GM23338 (cell line): ENCODE measurements around the gene DENND5A. TPM values are rescaled to one million over a fixed set of nuclear protein-coding genes. Genes with fewer than 3 reads are reported as not detected.
"Not testable (repeated sequence)": the region's sequence is repeated elsewhere in the genome, so short reads cannot be mapped to it uniquely, and the experiment has no call there.

Experiments used
- ATAC-seq: fragments of 200-7000 bp; cut with Tn5 transposase; 3 replicates; pipeline ENCODE4 v1.9.1; 2020
- DNase-seq: peaks from one replicate; pipeline ENCODE4 v3.0.0-alpha.2; 2015; ENCODE audit warnings: low spot score
- H2AFZ ChIP-seq: fragments of 200-600 bp; sonication (generic); 2 replicates; pipeline ENCODE4 v1.8.0; 2016; ENCODE audit warnings: antibody characterized with exemption, mild to moderate bottlenecking, moderate library complexity
- H3F3A ChIP-seq: fragments of 200-600 bp; sonication (generic); replicated peaks from 2 replicates; pipeline ENCODE4 v1.8.0; 2017; ENCODE audit warnings: antibody characterized with exemption, mixed run types, low read depth
- H3K27ac ChIP-seq: fragments of 200-600 bp; sonication (generic); 2 replicates; pipeline ENCODE4 v1.6.1; 2016; ENCODE audit warnings: low read depth
- H3K27me3 ChIP-seq: fragments of 200-600 bp; sonication (generic); 2 replicates; pipeline ENCODE4 v1.8.0; 2016; ENCODE audit warnings: mild to moderate bottlenecking, mixed run types, moderate library complexity; ENCODE audit not compliant: insufficient read depth
- H3K36me3 ChIP-seq: fragments of 200-600 bp; sonication (generic); 2 replicates; pipeline ENCODE4 v1.8.0; 2016; ENCODE audit warnings: mild to moderate bottlenecking; ENCODE audit not compliant: insufficient read depth
- H3K4me1 ChIP-seq: fragments of 200-600 bp; sonication (generic); 2 replicates; pipeline ENCODE4 v1.8.0; 2016; ENCODE audit warnings: mild to moderate bottlenecking, moderate library complexity; ENCODE audit not compliant: insufficient read depth
- H3K4me2 ChIP-seq: fragments of 200-600 bp; sonication (generic); 2 replicates; pipeline ENCODE4 v1.7.1; 2017; ENCODE audit warnings: mixed run types
- H3K4me3 ChIP-seq: fragments of 200-600 bp; sonication (generic); 2 replicates; pipeline ENCODE4 v1.6.1; 2016; ENCODE audit warnings: mixed run types
- H3K79me2 ChIP-seq: fragments of 200-600 bp; sonication (generic); replicated peaks from 2 replicates; pipeline ENCODE4 v1.8.0; 2017; ENCODE audit warnings: mild to moderate bottlenecking; ENCODE audit not compliant: insufficient read depth
- H3K9me2 ChIP-seq: fragments of 200-600 bp; sonication (generic); 2 replicates; pipeline ENCODE4 v1.8.0; 2017; ENCODE audit not compliant: insufficient read depth
- H4K20me1 ChIP-seq: fragments of 200-600 bp; sonication (generic); replicated peaks from 2 replicates; pipeline ENCODE4 v1.8.0; 2017; ENCODE audit warnings: mild to moderate bottlenecking; ENCODE audit not compliant: insufficient read depth
- H3K27ac Mint-ChIP-seq: 2 replicates; pipeline ENCODE4 v1.8.0; 2020; ENCODE audit warnings: inconsistent platforms, mild to moderate bottlenecking, moderate library complexity, mixed read lengths
- H3K27me3 Mint-ChIP-seq: 3 replicates; pipeline ENCODE4 v1.8.0; 2022; ENCODE audit warnings: low read depth, mild to moderate bottlenecking, moderate library complexity, mixed read lengths, inconsistent platforms; ENCODE audit not compliant: insufficient read depth, poor library complexity
- H3K36me3 Mint-ChIP-seq: 3 replicates; pipeline ENCODE4 v1.8.0; 2021; ENCODE audit warnings: low read depth, mild to moderate bottlenecking, inconsistent platforms, moderate library complexity, mixed read lengths
- H3K4me1 Mint-ChIP-seq: 3 replicates; pipeline ENCODE4 v1.8.0; 2020; ENCODE audit warnings: mild to moderate bottlenecking, inconsistent platforms, mixed read lengths
- H3K4me3 Mint-ChIP-seq: 3 replicates; pipeline ENCODE4 v1.8.0; 2021; ENCODE audit warnings: moderate library complexity, mild to moderate bottlenecking, inconsistent platforms, mixed read lengths
- H3K9me3 Mint-ChIP-seq: 3 replicates; pipeline ENCODE4 v1.8.0; 2020; ENCODE audit warnings: moderate library complexity, mild to moderate bottlenecking, inconsistent platforms, mixed read lengths
- EZH2 ChIP-seq: fragments of 200-600 bp; sonication (generic); IDR thresholded peaks from one replicate; pipeline ENCODE4 v1.8.0; 2017; ENCODE audit warnings: antibody characterized with exemption, mild to moderate bottlenecking, low read depth; ENCODE audit not compliant: unreplicated experiment
- JUNB ChIP-seq: IDR thresholded peaks from one replicate; pipeline ENCODE4 v1.6.1; 2016; ENCODE audit warnings: antibody characterized with exemption; ENCODE audit not compliant: unreplicated experiment
- STAT1 ChIP-seq: IDR thresholded peaks from one replicate; pipeline ENCODE4 v1.6.1; 2016; ENCODE audit warnings: antibody characterized with exemption; ENCODE audit not compliant: unreplicated experiment
- ZNF114 ChIP-seq: fragments of 250-450 bp; sonication (Bioruptor Pico); IDR thresholded peaks from 2 replicates; pipeline ENCODE4 v1.5.0; 2020; ENCODE audit warnings: mild to moderate bottlenecking, moderate library complexity
- ZNF331 ChIP-seq: fragments of 250-450 bp; sonication (Bioruptor Pico); IDR thresholded peaks from 2 replicates; pipeline ENCODE4 v1.5.0; 2020; ENCODE audit warnings: low read depth, mild to moderate bottlenecking, moderate library complexity
- polyA plus RNA-seq: library from polyadenylated mRNA; unstranded; fragments of >200 nt; fragmentation: Nextera tagmentation; extraction: Ambion mirVana; gene quantifications from 2 replicates; pipeline ENCODE4 v1.2.1, GENCODE V29; 2016
- total RNA-seq: library from RNA; depleted of rRNA; stranded (reverse); fragments of >200 nt; shearing (Covaris generic); gene quantifications from 2 replicates; pipeline ENCODE4 v1.2.3, GENCODE V29; 2014
- TF ChIP-seq, protein P1 (sequence below): IDR thresholded peaks from one replicate; pipeline ENCODE4 v1.6.1; 2018; ENCODE audit warnings: antibody characterized with exemption; ENCODE audit not compliant: unreplicated experiment
- TF ChIP-seq, protein P2 (sequence below): fragments of 250-450 bp; sonication (Bioruptor Pico); IDR thresholded peaks from 2 replicates; pipeline ENCODE4 v1.5.0; 2020; ENCODE audit warnings: mild to moderate bottlenecking, moderate library complexity

The DENND5A gene
- total and polyA plus RNA-seq, 2 experiments from 2014 or later = 28.1 to 56.3 TPM

- TF ChIP-seq, protein P1, sequence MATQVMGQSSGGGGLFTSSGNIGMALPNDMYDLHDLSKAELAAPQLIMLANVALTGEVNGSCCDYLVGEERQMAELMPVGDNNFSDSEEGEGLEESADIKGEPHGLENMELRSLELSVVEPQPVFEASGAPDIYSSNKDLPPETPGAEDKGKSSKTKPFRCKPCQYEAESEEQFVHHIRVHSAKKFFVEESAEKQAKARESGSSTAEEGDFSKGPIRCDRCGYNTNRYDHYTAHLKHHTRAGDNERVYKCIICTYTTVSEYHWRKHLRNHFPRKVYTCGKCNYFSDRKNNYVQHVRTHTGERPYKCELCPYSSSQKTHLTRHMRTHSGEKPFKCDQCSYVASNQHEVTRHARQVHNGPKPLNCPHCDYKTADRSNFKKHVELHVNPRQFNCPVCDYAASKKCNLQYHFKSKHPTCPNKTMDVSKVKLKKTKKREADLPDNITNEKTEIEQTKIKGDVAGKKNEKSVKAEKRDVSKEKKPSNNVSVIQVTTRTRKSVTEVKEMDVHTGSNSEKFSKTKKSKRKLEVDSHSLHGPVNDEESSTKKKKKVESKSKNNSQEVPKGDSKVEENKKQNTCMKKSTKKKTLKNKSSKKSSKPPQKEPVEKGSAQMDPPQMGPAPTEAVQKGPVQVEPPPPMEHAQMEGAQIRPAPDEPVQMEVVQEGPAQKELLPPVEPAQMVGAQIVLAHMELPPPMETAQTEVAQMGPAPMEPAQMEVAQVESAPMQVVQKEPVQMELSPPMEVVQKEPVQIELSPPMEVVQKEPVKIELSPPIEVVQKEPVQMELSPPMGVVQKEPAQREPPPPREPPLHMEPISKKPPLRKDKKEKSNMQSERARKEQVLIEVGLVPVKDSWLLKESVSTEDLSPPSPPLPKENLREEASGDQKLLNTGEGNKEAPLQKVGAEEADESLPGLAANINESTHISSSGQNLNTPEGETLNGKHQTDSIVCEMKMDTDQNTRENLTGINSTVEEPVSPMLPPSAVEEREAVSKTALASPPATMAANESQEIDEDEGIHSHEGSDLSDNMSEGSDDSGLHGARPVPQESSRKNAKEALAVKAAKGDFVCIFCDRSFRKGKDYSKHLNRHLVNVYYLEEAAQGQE = no peak
- TF ChIP-seq JUNB = no peak
- TF ChIP-seq ZNF114 (CRISPR knock-in tag) = no peak
Observed at GRCh38 chr11:9263840-9264315, 1.3 kb downstream of the DENND5A start (continued).

DNA sequence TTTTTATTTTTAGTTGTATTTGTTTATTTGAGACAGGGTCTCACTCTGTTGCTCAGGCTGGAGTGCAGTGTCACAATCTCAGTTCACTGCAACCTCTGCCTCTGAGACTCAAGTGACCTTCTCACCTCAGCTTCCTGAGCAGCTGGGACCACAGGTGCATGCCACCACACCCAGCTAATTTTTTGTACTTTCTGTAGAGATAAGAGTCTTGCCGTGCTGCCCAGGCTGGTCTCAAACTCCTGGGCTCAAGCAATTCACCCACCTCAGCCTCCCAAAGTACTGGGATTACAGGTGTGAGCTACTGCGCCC, 4.4 kb downstream of the DENND5A start:
- Histone ChIP-seq H3K4me1 (peaks cover 12% of the 10 kb centered on the region; the same call in 1 of the 2 replicates), H3K79me2 (peaks cover 87% of the 10 kb centered on the region), H4K20me1 (peaks cover 37% of the 10 kb centered on the region), H3K27ac (0 out of 2 replicates have a peak overlapping the region, but pooled peaks have one; percentile 28)
- not testable (repeated sequence) for ATAC-seq, H3K4me3 Mint-ChIP-seq, H3K9me2 ChIP-seq, H3K27ac Mint-ChIP-seq, H2AFZ ChIP-seq, H3K36me3 ChIP-seq, H3K27me3 Mint-ChIP-seq, H3K4me2 ChIP-seq, H3K4me3 ChIP-seq, DNase-seq, H3K9me3 Mint-ChIP-seq, H3F3A ChIP-seq, H3K27me3 ChIP-seq
- Mint-ChIP-seq H3K36me3 (peaks cover 11% of the 10 kb centered on the region), H3K4me1 (peaks cover 21% of the 10 kb centered on the region)

GRCh38 chr11:9259981-9260837, 4.9 kb downstream of the DENND5A start:
- Histone ChIP-seq H4K20me1 (peaks cover 37% of the 10 kb centered on the region), H3K79me2 (peaks cover 93% of the 10 kb centered on the region)
- TF ChIP-seq STAT1 (no peak), EZH2 (no peak), ZNF331 (no peak)
- TF ChIP-seq, protein P2, sequence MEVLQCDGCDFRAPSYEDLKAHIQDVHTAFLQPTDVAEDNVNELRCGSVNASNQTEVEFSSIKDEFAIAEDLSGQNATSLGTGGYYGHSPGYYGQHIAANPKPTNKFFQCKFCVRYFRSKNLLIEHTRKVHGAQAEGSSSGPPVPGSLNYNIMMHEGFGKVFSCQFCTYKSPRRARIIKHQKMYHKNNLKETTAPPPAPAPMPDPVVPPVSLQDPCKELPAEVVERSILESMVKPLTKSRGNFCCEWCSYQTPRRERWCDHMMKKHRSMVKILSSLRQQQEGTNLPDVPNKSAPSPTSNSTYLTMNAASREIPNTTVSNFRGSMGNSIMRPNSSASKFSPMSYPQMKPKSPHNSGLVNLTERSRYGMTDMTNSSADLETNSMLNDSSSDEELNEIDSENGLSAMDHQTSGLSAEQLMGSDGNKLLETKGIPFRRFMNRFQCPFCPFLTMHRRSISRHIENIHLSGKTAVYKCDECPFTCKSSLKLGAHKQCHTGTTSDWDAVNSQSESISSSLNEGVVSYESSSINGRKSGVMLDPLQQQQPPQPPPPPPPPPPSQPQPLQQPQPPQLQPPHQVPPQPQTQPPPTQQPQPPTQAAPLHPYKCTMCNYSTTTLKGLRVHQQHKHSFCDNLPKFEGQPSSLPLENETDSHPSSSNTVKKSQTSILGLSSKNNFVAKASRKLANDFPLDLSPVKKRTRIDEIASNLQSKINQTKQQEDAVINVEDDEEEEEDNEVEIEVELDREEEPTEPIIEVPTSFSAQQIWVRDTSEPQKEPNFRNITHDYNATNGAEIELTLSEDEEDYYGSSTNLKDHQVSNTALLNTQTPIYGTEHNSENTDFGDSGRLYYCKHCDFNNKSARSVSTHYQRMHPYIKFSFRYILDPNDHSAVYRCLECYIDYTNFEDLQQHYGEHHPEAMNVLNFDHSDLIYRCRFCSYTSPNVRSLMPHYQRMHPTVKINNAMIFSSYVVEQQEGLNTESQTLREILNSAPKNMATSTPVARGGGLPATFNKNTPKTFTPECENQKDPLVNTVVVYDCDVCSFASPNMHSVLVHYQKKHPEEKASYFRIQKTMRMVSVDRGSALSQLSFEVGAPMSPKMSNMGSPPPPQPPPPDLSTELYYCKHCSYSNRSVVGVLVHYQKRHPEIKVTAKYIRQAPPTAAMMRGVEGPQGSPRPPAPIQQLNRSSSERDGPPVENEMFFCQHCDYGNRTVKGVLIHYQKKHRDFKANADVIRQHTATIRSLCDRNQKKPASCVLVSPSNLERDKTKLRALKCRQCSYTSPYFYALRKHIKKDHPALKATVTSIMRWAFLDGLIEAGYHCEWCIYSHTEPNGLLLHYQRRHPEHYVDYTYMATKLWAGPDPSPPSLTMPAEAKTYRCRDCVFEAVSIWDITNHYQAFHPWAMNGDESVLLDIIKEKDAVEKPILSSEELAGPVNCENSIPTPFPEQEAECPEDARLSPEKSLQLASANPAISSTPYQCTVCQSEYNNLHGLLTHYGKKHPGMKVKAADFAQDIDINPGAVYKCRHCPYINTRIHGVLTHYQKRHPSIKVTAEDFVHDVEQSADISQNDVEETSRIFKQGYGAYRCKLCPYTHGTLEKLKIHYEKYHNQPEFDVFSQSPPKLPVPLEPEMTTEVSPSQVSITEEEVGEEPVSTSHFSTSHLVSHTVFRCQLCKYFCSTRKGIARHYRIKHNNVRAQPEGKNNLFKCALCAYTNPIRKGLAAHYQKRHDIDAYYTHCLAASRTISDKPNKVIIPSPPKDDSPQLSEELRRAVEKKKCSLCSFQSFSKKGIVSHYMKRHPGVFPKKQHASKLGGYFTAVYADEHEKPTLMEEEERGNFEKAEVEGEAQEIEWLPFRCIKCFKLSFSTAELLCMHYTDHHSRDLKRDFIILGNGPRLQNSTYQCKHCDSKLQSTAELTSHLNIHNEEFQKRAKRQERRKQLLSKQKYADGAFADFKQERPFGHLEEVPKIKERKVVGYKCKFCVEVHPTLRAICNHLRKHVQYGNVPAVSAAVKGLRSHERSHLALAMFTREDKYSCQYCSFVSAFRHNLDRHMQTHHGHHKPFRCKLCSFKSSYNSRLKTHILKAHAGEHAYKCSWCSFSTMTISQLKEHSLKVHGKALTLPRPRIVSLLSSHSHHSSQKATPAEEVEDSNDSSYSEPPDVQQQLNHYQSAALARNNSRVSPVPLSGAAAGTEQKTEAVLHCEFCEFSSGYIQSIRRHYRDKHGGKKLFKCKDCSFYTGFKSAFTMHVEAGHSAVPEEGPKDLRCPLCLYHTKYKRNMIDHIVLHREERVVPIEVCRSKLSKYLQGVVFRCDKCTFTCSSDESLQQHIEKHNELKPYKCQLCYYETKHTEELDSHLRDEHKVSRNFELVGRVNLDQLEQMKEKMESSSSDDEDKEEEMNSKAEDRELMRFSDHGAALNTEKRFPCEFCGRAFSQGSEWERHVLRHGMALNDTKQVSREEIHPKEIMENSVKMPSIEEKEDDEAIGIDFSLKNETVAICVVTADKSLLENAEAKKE (CRISPR knock-in tag) = no peak

More at GRCh38 chr11:9259981-9260837, 4.9 kb downstream of the DENND5A start:
- Histone ChIP-seq H3K4me2 (no peak overlapping the region), H2AFZ (no peak overlapping the region), H3F3A (peaks cover 5% of the 10 kb centered on the region; the same call in 1 of the 2 replicates), H3K36me3 (no peaks in the 10 kb centered on the region), H3K9me2 (no peaks in the 10 kb centered on the region), H3K4me3 (no peak overlapping the region), H3K27ac (no peak overlapping the region), H3K27me3 (no peaks in the 10 kb centered on the region), H3K4me1 (peaks cover 12% of the 10 kb centered on the region; the same call in 1 of the 2 replicates)
- H3K4me1 Mint-ChIP-seq = peaks cover 20% of the 10 kb centered on the region
- H3K4me3 Mint-ChIP-seq = no peak overlapping the region
- DNase-seq = peak; percentile 43
- peak overlapping the region; percentile 2; the same call in 1 of the 2 replicates for H3K27ac Mint-ChIP-seq
- peaks cover 14% of the 10 kb centered on the region for H3K36me3 Mint-ChIP-seq
- H3K9me3 Mint-ChIP-seq = no peaks in the 10 kb centered on the region
- no peak for ATAC-seq
- H3K27me3 Mint-ChIP-seq = peaks cover 6% of the 10 kb centered on the region
